Measurements from ENCODE around the gene NKX2-3. TPM values are rescaled to one million over a fixed set of nuclear protein-coding genes. Genes with fewer than 3 reads are reported as not detected.

NKX2-3 gene
- total and polyA plus RNA-seq, 2 donors from 2014 or later = not detected

GRCh38 chr10:99533496-99534449 is 1.0 kb downstream of the NKX2-3 start:
- no peaks in the 10 kb centered on the region for H3K9me3 ChIP-seq (ENCODE audit: control insufficient read depth in 2 of 3, insufficient read depth in 1 of 3, low read length in 3 of 3)
- no peak overlapping the region for H3K27ac ChIP-seq (ENCODE audit: low read depth in 2 of 2, low read length in 2 of 2)
- no peak for DNase-seq
- no peak for FAIRE-seq
- no peaks in the 10 kb centered on the region for H3K36me3 ChIP-seq (ENCODE audit: control insufficient read depth in 2 of 3, insufficient read depth in 3 of 3, low read length in 3 of 3)
- TF ChIP-seq, protein P1, sequence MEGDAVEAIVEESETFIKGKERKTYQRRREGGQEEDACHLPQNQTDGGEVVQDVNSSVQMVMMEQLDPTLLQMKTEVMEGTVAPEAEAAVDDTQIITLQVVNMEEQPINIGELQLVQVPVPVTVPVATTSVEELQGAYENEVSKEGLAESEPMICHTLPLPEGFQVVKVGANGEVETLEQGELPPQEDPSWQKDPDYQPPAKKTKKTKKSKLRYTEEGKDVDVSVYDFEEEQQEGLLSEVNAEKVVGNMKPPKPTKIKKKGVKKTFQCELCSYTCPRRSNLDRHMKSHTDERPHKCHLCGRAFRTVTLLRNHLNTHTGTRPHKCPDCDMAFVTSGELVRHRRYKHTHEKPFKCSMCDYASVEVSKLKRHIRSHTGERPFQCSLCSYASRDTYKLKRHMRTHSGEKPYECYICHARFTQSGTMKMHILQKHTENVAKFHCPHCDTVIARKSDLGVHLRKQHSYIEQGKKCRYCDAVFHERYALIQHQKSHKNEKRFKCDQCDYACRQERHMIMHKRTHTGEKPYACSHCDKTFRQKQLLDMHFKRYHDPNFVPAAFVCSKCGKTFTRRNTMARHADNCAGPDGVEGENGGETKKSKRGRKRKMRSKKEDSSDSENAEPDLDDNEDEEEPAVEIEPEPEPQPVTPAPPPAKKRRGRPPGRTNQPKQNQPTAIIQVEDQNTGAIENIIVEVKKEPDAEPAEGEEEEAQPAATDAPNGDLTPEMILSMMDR (IDR thresholded peaks at IDR 0.05; ENCODE audit: borderline replicate concordance, extremely low read depth, insufficient read depth) = no peak
- peaks cover 79% of the 10 kb centered on the region for H3K27me3 ChIP-seq (ENCODE audit: control insufficient read depth, insufficient read depth, low read length)
- H3K4me3 ChIP-seq (ENCODE audit: low read length in 3 of 3) = no peak overlapping the region
- intact Hi-C loops (cut with DNase I) = no loop called here
- peaks cover 0 to 14% (median 0%) of the 10 kb centered on the region in 3 donors for H3K4me1 ChIP-seq (ENCODE audit: control insufficient read depth in 2 of 3, insufficient read depth in 2 of 3, low read depth in 1 of 3, low read length in 3 of 3)
- H3K9ac ChIP-seq (ENCODE audit: low read length in 3 of 3) = no peak overlapping the region

DNA sequence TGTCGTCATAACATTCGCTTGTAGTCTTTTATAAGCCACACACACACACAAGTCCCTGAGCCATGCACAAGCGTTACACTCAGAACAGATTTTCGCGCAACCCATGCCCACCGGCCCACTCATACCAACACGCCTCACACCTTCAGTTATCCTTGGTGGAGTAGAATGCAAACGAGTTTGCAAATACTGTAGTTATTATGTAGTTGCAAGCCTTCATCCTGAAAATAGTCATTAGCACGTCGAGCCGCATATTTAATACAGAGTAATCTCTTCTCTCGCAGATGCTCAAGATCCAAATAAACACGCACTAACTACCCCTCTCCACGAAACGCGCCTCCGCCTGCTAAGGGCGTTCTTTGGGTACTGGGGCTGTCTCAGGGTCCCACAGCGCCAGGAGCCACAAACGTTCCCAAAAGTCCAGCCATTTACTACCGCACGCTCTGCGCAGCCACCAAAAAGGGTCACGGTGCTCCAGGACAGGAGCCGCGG is 1.8 kb downstream of the NKX2-3 start:
- H3K9me3 ChIP-seq (ENCODE audit: control insufficient read depth in 2 of 3, insufficient read depth in 1 of 3, low read length in 3 of 3) = no peaks in the 10 kb centered on the region
- intact Hi-C loops (cut with DNase I) = no loop called here
- H3K27me3 ChIP-seq (ENCODE audit: control insufficient read depth, insufficient read depth, low read length) = peaks cover 79% of the 10 kb centered on the region
- H3K9ac ChIP-seq (ENCODE audit: low read length in 3 of 3) = no peak overlapping the region
- peaks cover 0 to 14% (median 0%) of the 10 kb centered on the region in 3 donors for H3K4me1 ChIP-seq (ENCODE audit: control insufficient read depth in 2 of 3, insufficient read depth in 2 of 3, low read depth in 1 of 3, low read length in 3 of 3)
- no peak overlapping the region for H3K27ac ChIP-seq (ENCODE audit: low read depth in 2 of 2, low read length in 2 of 2)
- H3K36me3 ChIP-seq (ENCODE audit: control insufficient read depth in 2 of 3, insufficient read depth in 3 of 3, low read length in 3 of 3) = no peaks in the 10 kb centered on the region
- H3K4me3 ChIP-seq (ENCODE audit: low read length in 3 of 3) = no peak overlapping the region
- no peak for FAIRE-seq
- TF ChIP-seq, protein P1 (IDR thresholded peaks at IDR 0.05; ENCODE audit: borderline replicate concordance, extremely low read depth, insufficient read depth) = no peak
- DNase-seq = no peak

DNA sequence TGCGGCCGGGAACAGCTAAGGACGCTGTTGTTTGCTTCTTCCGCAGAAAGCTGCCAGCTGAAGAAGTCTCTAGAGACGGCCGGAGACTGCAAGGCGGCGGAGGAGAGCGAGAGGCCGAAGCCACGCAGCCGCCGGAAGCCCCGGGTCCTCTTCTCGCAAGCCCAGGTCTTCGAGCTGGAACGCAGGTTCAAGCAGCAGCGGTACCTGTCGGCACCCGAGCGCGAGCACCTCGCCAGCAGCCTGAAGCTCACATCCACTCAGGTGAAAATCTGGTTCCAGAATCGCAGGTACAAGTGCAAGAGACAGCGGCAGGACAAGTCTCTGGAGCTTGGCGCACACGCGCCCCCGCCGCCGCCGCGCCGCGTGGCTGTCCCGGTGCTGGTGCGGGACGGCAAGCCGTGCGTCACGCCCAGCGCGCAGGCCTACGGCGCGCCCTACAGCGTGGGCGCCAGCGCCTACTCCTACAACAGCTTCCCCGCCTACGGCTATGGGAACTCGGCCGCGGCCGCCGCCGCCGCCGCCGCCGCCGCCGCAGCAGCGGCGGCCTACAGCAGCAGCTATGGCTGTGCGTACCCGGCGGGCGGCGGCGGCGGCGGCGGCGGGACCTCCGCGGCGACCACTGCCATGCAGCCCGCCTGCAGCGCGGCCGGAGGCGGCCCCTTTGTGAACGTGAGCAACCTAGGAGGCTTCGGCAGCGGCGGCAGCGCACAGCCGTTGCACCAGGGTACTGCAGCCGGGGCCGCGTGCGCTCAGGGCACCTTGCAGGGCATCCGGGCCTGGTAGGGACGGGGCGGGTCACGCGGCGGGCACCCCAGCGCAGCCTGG is 2.4 kb downstream of the NKX2-3 start:
- H3K36me3 ChIP-seq (ENCODE audit: control insufficient read depth in 2 of 3, insufficient read depth in 3 of 3, low read length in 3 of 3) = no peaks in the 10 kb centered on the region
- H3K4me3 ChIP-seq (ENCODE audit: low read length in 3 of 3) = no peak overlapping the region
- DNase-seq (peak in 4 of 5 donors; percentile 50 to 65 (median 58)), FAIRE-seq (no peak)
- H3K9me3 ChIP-seq (ENCODE audit: control insufficient read depth in 2 of 3, insufficient read depth in 1 of 3, low read length in 3 of 3) = no peaks in the 10 kb centered on the region
- peaks cover 0 to 14% (median 0%) of the 10 kb centered on the region in 3 donors for H3K4me1 ChIP-seq (ENCODE audit: control insufficient read depth in 2 of 3, insufficient read depth in 2 of 3, low read depth in 1 of 3, low read length in 3 of 3)
- no peak overlapping the region for H3K27ac ChIP-seq (ENCODE audit: low read depth in 2 of 2, low read length in 2 of 2)
- peaks cover 78% of the 10 kb centered on the region for H3K27me3 ChIP-seq (ENCODE audit: control insufficient read depth, insufficient read depth, low read length)
- TF ChIP-seq, protein P1 (IDR thresholded peaks at IDR 0.05; ENCODE audit: borderline replicate concordance, extremely low read depth, insufficient read depth) = no peak
- H3K9ac ChIP-seq (ENCODE audit: low read length in 3 of 3) = no peak overlapping the region
- intact Hi-C loops (cut with DNase I) = no loop called here
